OCI-LY3 (cell line): Measurements from ENCODE around the gene GDF2.

Experiments used
- EZH2phosphoT487 ChIP-seq: fragments of 200-600 bp; shearing (Covaris generic); IDR thresholded peaks from 2 replicates; pipeline ENCODE4 v1.6.1; 2018; ENCODE audit warnings: antibody characterized with exemption, mixed run types, low read depth
- TF ChIP-seq, protein P1 (sequence below): fragments of 200-600, 300-600 bp; sonication (generic); IDR thresholded peaks from 2 replicates; pipeline ENCODE4 v1.5.1; 2014; ENCODE audit warnings: antibody characterized with exemption, low read length, low read depth

DNA sequence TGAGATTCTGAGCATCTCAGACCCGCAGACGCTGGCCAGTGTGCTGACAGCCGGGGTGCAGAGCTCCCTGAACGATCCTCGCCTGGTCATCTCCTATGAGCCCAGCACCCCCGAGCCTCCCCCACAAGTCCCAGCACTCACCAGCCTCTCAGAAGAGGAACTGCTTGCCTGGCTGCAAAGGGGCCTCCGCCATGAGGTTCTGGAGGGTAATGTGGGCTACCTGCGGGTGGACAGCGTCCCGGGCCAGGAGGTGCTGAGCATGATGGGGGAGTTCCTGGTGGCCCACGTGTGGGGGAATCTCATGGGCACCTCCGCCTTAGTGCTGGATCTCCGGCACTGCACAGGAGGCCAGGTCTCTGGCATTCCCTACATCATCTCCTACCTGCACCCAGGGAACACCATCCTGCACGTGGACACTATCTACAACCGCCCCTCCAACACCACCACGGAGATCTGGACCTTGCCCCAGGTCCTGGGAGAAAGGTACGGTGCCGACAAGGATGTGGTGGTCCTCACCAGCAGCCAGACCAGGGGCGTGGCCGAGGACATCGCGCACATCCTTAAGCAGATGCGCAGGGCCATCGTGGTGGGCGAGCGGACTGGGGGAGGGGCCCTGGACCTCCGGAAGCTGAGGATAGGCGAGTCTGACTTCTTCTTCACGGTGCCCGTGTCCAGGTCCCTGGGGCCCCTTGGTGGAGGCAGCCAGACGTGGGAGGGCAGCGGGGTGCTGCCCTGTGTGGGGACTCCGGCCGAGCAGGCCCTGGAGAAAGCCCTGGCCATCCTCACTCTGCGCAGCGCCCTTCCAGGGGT is 26.6 kb downstream of the GDF2 start:
- TF ChIP-seq, protein P1, sequence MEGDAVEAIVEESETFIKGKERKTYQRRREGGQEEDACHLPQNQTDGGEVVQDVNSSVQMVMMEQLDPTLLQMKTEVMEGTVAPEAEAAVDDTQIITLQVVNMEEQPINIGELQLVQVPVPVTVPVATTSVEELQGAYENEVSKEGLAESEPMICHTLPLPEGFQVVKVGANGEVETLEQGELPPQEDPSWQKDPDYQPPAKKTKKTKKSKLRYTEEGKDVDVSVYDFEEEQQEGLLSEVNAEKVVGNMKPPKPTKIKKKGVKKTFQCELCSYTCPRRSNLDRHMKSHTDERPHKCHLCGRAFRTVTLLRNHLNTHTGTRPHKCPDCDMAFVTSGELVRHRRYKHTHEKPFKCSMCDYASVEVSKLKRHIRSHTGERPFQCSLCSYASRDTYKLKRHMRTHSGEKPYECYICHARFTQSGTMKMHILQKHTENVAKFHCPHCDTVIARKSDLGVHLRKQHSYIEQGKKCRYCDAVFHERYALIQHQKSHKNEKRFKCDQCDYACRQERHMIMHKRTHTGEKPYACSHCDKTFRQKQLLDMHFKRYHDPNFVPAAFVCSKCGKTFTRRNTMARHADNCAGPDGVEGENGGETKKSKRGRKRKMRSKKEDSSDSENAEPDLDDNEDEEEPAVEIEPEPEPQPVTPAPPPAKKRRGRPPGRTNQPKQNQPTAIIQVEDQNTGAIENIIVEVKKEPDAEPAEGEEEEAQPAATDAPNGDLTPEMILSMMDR, result no peak
- no peak for TF ChIP-seq EZH2phosphoT487
